Osteocyte (in vitro differentiated cells): ENCODE results near the gene RNF207. TPM values are rescaled to one million over a fixed set of nuclear protein-coding genes. Genes with fewer than 3 reads are reported as not detected.

Experiments
- DNase-seq: peaks from one replicate; pipeline ENCODE4 v3.0.0; 2021; ENCODE audit warnings: mixed read lengths; ENCODE audit not compliant: unreplicated experiment; ENCODE audit errors: extremely low spot score
- H3K27ac Mint-ChIP-seq: one replicate; pipeline ENCODE4 v1.8.0; 2021; ENCODE audit warnings: mild to moderate bottlenecking, mixed read lengths; ENCODE audit not compliant: unreplicated experiment
- H3K27me3 Mint-ChIP-seq: one replicate; pipeline ENCODE4 v1.8.0; 2021; ENCODE audit warnings: mixed read lengths; ENCODE audit not compliant: unreplicated experiment
- H3K36me3 Mint-ChIP-seq: one replicate; pipeline ENCODE4 v1.8.0; 2021; ENCODE audit warnings: mixed read lengths; ENCODE audit not compliant: unreplicated experiment
- H3K4me1 Mint-ChIP-seq: one replicate; pipeline ENCODE4 v1.8.0; 2021; ENCODE audit warnings: mixed read lengths; ENCODE audit not compliant: unreplicated experiment
- H3K4me3 Mint-ChIP-seq: one replicate; pipeline ENCODE4 v1.8.0; 2021; ENCODE audit warnings: mild to moderate bottlenecking, moderate library complexity, mixed read lengths; ENCODE audit not compliant: unreplicated experiment
- H3K9me3 Mint-ChIP-seq: one replicate; pipeline ENCODE4 v1.8.0; 2021; ENCODE audit warnings: mixed read lengths; ENCODE audit not compliant: unreplicated experiment
- CTCF ChIP-seq: fragments of 200-600 bp; sonication (generic); IDR thresholded peaks from 2 replicates; pipeline ENCODE4 v1.5.0; 2021; ENCODE audit warnings: antibody characterized with exemption, mild to moderate bottlenecking, moderate library complexity
- total RNA-seq: library from RNA; stranded (reverse); gene quantifications from 2 replicates; pipeline ENCODE4 v1.2.1, GENCODE V29; 2021

The RNF207 gene
- total RNA-seq, 1 donor from 2014 or later: 12.4 TPM

GRCh38 chr1:6239213-6239752 is 33.4 kb downstream of the RNF207 start:
- Mint-ChIP-seq H3K27me3 (peaks cover 39% of the 10 kb centered on the region), H3K4me3 (no peak overlapping the region), H3K9me3 (no peaks in the 10 kb centered on the region), H3K36me3 (no peaks in the 10 kb centered on the region), H3K27ac (no peak overlapping the region), H3K4me1 (peaks cover 14% of the 10 kb centered on the region)
- DNase-seq: no peak
- no peak for TF ChIP-seq CTCF

GRCh38 chr1:6239950-6240768 is 34.2 kb downstream of the RNF207 start:
- Mint-ChIP-seq H3K27me3 (peaks cover 42% of the 10 kb centered on the region), H3K27ac (no peak overlapping the region), H3K36me3 (no peaks in the 10 kb centered on the region), H3K9me3 (no peaks in the 10 kb centered on the region), H3K4me1 (peaks cover 7% of the 10 kb centered on the region), H3K4me3 (no peak overlapping the region)
- TF ChIP-seq CTCF: no peak
- DNase-seq: no peak

GRCh38 chr1:6241107-6241886 is 35.4 kb downstream of the RNF207 start:
- Mint-ChIP-seq H3K4me3 (peak overlapping the region; percentile 44), H3K36me3 (no peaks in the 10 kb centered on the region), H3K9me3 (no peaks in the 10 kb centered on the region), H3K4me1 (peaks cover 10% of the 10 kb centered on the region), H3K27me3 (peaks cover 42% of the 10 kb centered on the region), H3K27ac (no peak overlapping the region)
- no peak for TF ChIP-seq CTCF
- DNase-seq: no peak

- H3K4me3 Mint-ChIP-seq: no peak overlapping the region
- no peak overlapping the region for H3K27ac Mint-ChIP-seq
- peaks cover 46% of the 10 kb centered on the region for H3K27me3 Mint-ChIP-seq
Observed at GRCh38 chr1:6241887-6242740, 36.2 kb downstream of the RNF207 start.

More at GRCh38 chr1:6241887-6242740, 36.2 kb downstream of the RNF207 start:
- H3K4me1 Mint-ChIP-seq: peaks cover 16% of the 10 kb centered on the region
- H3K9me3 Mint-ChIP-seq: no peaks in the 10 kb centered on the region
- DNase-seq: no peak
- TF ChIP-seq CTCF: no peak
- H3K36me3 Mint-ChIP-seq: no peaks in the 10 kb centered on the region
